Aorta (tissue), 5 donors: ENCODE data around the gene DTD2. TPM values are rescaled to one million over a fixed set of nuclear protein-coding genes. Genes with fewer than 3 reads are reported as not detected.
"Not testable (repeated sequence)": the region's sequence is repeated elsewhere in the genome, so short reads cannot be mapped to it uniquely, and the experiment has no call there.

ENCODE experiments used
- ATAC-seq: fragments of 200-7000 bp; cut with Tn5 transposase; one replicate; pipeline ENCODE4 v1.9.1; 2022; ENCODE audit warnings: moderate library complexity; ENCODE audit not compliant: low FRiP score
- DNase-seq, 2 donors: peaks; one replicate each; pipeline ENCODE4 v3.0.0-alpha.2; 2020
- H3K27ac ChIP-seq, 2 donors: one replicate each; pipeline ENCODE4 v1.5.1; 2013; ENCODE audit warnings: low read length in 2 of 2, mild to moderate bottlenecking in 2 of 2, moderate library complexity in 2 of 2, control low read depth in 1 of 2, inconsistent platforms in 1 of 2, low read depth in 1 of 2
- H3K27me3 ChIP-seq, 2 donors: one replicate each; pipeline ENCODE4 v1.6.1; 2013; ENCODE audit warnings: control low read depth in 1 of 2, low read length in 1 of 2, mild to moderate bottlenecking in 1 of 2, moderate library complexity in 1 of 2; ENCODE audit not compliant: insufficient read depth in 2 of 2, control insufficient read depth in 1 of 2
- H3K36me3 ChIP-seq, 2 donors: one replicate each; pipeline ENCODE4 v1.6.1; 2013; ENCODE audit warnings: control low read depth in 1 of 2, low read length in 1 of 2, mild to moderate bottlenecking in 1 of 2; ENCODE audit not compliant: insufficient read depth in 2 of 2, control insufficient read depth in 1 of 2
- H3K4me1 ChIP-seq, 2 donors: one replicate each; pipeline ENCODE4 v1.6.1; 2013; ENCODE audit warnings: low read length in 2 of 2, control low read depth in 1 of 2, mild to moderate bottlenecking in 1 of 2, moderate library complexity in 1 of 2; ENCODE audit not compliant: insufficient read depth in 2 of 2, control insufficient read depth in 1 of 2
- H3K4me3 ChIP-seq, 2 donors: one replicate each; pipeline ENCODE4 v1.5.1; 2013; ENCODE audit warnings: low read length in 2 of 2, control low read depth in 1 of 2, mild to moderate bottlenecking in 1 of 2
- H3K9me3 ChIP-seq: one replicate; pipeline ENCODE4 v1.6.1; 2013; ENCODE audit warnings: mild to moderate bottlenecking, low read length; ENCODE audit not compliant: control insufficient read depth
- WGBS, 2 donors: extraction: QIAGEN DNeasy Blood & Tissue Kit; methylation state at CpG; one replicate each; pipeline ENCODE4 v1.1.7; 2013; 5-methylcytosine and 5-hydroxymethylcytosine counted together
- intact Hi-C, 2 donors: fragments of 100-400 bp; cut with DNase I; formaldehyde crosslinking; loops; one replicate each; pipeline versions ENCODE4 v1.14.2 to v1.15.0; 2022
- polyA plus RNA-seq, 2 donors: library from polyadenylated mRNA; stranded (reverse); fragments of 200-250 nt; gene quantifications; one replicate each; pipeline ENCODE4 v1.2.3, GENCODE V29; 2013
- total RNA-seq, 2 donors: library from RNA; stranded (reverse); fragmentation: NEBNext Ultra II Directional; extraction: Animal tissue kit (Norgen Biotek cat#: 25700); gene quantifications; one replicate each; pipeline ENCODE4 v1.2.1, GENCODE V29; 2021
- donor health status: healthy with polysubstance abuse.
- donor health status: Bipolar disorder and iron deficiency.
- donor health status: DM: no; HTN: no; CAD: no.
- donor health status: DM: no; HTN: no; CAD: no.
- donor health status: DM: yes; HTN: yes; CAD: no.

Gene DTD2
- total and polyA plus RNA-seq, 4 donors: 10.0 to 16.9 (median 14.0) TPM

DNA sequence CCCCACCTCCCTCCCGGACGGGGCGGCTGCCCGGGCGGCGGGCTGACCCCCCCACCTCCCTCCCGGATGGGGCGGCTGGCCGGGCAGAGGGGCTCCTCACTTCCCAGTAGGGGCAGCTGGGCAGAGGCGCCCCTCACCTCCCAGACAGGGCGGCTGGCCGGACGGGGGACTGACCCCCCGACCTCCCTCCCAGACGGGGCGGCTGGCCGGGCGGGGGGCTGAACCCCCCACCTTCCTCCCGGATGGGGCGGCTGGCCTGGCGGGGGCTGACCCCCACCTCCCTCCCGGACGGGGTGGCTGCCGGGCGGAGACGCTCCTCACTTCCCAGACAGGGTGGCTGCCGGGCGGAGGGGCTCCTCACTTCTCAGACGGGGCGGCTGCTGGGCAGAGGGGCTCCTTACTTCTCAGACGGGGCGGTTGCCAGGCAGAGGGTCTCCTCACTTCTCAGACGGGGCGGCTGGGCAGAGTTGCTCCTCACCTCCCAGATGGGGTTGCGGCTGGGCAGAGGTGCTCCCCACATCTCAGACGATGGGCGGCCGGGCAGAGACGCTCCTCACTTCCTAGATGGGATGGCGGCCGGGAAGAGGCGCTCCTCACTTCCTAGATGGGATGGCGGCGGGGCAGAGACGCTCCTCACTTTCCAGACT is 20.1 kb downstream of the DTD2 start:
- H3K36me3 ChIP-seq, H3K4me3 ChIP-seq, H3K9me3 ChIP-seq, H3K27me3 ChIP-seq, H3K27ac ChIP-seq, H3K4me1 ChIP-seq, DNase-seq, intact Hi-C loops, ATAC-seq: not testable (repeated sequence)
- 94 to 100% methylated on average over 4 to 45 of the region's 45 CpGs for WGBS, 2 donors

- Histone ChIP-seq H3K27me3 (no peaks in the 10 kb centered on the region), H3K4me3 (no peak overlapping the region), H3K27ac (peak overlapping the region in 1 of 2 donors; percentile 67), H3K4me1 (no peaks in the 10 kb centered on the region), H3K36me3 (no peaks in the 10 kb centered on the region), H3K9me3 (no peaks in the 10 kb centered on the region)
- ATAC-seq: peak; percentile 82
- DNase-seq: no peak
- intact Hi-C loops: no loop called here
Measured at GRCh38 chr14:31435276-31435675, 22.0 kb downstream of the DTD2 start.

DNA sequence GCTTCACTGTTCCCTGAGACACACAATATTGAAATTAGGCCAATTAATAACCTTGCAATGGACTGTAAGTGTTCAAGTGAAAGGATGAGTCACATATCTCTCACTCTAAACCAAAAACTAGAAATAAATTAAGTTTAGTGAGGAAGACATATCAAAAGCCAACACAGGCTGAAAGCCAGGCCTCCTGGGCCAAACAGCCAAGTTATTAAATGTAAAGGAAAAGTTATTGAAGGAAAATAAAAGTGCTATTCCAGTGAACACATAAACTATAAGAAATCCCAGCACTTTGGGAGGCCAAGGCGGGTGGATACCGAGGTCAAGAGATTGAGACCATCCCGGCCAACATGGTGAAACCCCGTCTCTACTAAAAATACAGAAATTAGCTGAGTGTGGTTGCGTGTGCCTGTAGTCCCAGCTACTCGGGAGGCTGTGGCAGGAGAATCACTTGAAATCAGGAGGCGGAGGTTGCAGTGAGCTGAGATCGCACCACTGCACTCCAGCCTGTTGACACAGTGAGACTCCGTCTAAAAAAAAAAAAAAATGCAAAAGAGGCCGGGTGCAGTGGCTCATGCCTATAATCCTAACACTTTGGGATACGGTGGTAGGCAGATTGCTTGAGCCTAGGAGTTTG is 26.6 kb downstream of the DTD2 start:
- intact Hi-C loops: no loop called here
- DNase-seq (no peak), ATAC-seq (no peak)
- 95 to 96% methylated on average over 11 of the region's 11 CpGs for WGBS, 2 donors
- H3K4me3 ChIP-seq: no peak overlapping the region
- H3K4me1 ChIP-seq: no peaks in the 10 kb centered on the region
- H3K9me3 ChIP-seq: no peaks in the 10 kb centered on the region
- no peaks in the 10 kb centered on the region for H3K27me3 ChIP-seq
- H3K36me3 ChIP-seq: peaks cover 0 to 2% of the 10 kb centered on the region in 2 donors
- no peak overlapping the region for H3K27ac ChIP-seq

- DNase-seq (no peak), ATAC-seq (no peak)
- no peaks in the 10 kb centered on the region for H3K27me3 ChIP-seq
- H3K4me3 ChIP-seq: no peak overlapping the region
- peaks cover 0 to 2% of the 10 kb centered on the region in 2 donors for H3K36me3 ChIP-seq
- no peaks in the 10 kb centered on the region for H3K4me1 ChIP-seq
- H3K27ac ChIP-seq: no peak overlapping the region
- intact Hi-C loops: no loop called here
- H3K9me3 ChIP-seq: no peaks in the 10 kb centered on the region
- WGBS, 2 donors: 93 to 95% methylated on average over 1 of the region's 1 CpG
Measured at GRCh38 chr14:31429791-31430190, 27.5 kb downstream of the DTD2 start.

DNA sequence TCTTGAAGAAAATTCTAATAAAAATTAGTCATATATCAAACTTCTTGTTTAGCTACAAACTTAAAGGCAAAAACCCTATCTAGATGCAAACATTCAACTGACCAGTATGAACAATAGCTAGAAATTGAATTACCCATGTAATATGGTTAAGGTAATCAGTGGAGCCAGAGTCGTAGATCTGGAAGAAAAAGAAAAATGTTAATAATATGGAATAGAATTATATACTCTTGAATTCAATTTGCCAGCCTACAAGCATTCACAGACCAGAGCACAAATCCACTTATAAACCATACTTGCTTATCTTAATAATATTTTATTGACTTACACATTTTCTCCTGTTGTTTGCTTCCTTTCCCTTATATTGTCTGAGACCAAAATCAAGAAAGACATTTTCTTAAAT is 29.3 kb downstream of the DTD2 start:
- no peak overlapping the region for H3K27ac ChIP-seq
- intact Hi-C loops: no loop called here
- H3K4me3 ChIP-seq: no peak overlapping the region
- H3K36me3 ChIP-seq: peaks cover 0 to 2% of the 10 kb centered on the region in 2 donors
- no peaks in the 10 kb centered on the region for H3K4me1 ChIP-seq
- no peak for ATAC-seq
- H3K27me3 ChIP-seq: no peaks in the 10 kb centered on the region
- 86 to 97% methylated on average over 1 of the region's 1 CpG for WGBS, 2 donors
- H3K9me3 ChIP-seq: no peaks in the 10 kb centered on the region
- no peak for DNase-seq

DNA sequence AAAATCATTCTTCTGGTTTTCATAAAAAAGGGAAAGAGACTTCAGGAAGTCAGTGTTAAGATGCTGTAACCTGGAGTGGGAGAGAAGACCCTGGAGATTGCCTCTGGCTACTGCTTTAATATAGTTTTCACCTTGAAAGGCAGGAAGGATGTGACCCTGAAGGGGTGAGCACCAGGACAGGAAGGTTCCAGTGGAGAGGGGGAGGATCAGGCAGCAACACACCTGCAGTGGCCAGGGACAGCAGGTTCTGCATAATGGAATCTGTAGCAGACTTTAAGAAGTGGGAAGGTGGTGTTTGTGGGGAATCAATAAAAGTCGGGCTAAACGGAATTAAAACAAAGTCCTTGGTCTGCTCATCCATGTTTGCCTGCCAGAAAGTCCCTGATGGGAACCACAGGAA is 30.6 kb downstream of the DTD2 start:
- Histone ChIP-seq H3K27ac (no peak overlapping the region), H3K4me1 (no peaks in the 10 kb centered on the region), H3K36me3 (peaks cover 0 to 2% of the 10 kb centered on the region in 2 donors), H3K9me3 (no peaks in the 10 kb centered on the region), H3K27me3 (no peaks in the 10 kb centered on the region), H3K4me3 (no peak overlapping the region)
- intact Hi-C loops: no loop called here
- WGBS, 2 donors: 81 to 89% methylated on average over 2 of the region's 2 CpGs
- DNase-seq (no peak), ATAC-seq (no peak)

DNA sequence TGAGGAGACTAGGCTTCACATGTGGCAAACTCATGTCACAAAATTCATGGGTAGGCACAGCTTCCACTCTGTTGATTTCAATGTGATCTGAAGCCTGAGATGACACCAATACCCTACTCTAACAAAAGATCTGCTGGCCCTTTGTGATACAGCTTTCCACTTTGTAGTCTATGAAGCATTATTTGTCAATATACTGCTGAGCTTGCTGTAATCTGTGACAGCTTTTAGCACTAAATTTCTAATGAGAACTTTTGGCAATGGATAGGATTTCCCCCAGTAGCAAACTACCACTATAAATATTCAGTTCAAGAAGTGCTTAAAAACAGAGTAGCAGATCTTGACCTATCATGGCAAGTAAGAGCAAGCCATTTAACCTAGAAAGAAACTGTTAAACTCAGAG is 31.4 kb downstream of the DTD2 start:
- H3K27ac ChIP-seq: no peak overlapping the region
- no peak for DNase-seq
- intact Hi-C loops: no loop called here
- ATAC-seq: no peak
- H3K4me1 ChIP-seq: no peaks in the 10 kb centered on the region
- H3K4me3 ChIP-seq: no peak overlapping the region
- H3K9me3 ChIP-seq: no peaks in the 10 kb centered on the region
- H3K27me3 ChIP-seq: no peaks in the 10 kb centered on the region
- peaks cover 0 to 2% of the 10 kb centered on the region in 2 donors for H3K36me3 ChIP-seq

GRCh38 chr14:31421200-31421599 is 36.1 kb downstream of the DTD2 start:
- Histone ChIP-seq H3K27me3 (no peaks in the 10 kb centered on the region), H3K4me3 (no peak overlapping the region), H3K27ac (no peak overlapping the region), H3K4me1 (no peaks in the 10 kb centered on the region), H3K36me3 (no peaks in the 10 kb centered on the region), H3K9me3 (no peaks in the 10 kb centered on the region)
- DNase-seq (no peak), ATAC-seq (no peak)
- WGBS, 2 donors: 94% methylated on average over 5 of the region's 5 CpGs
- intact Hi-C loops: no loop called here
